HCT116 (cell line): ENCODE data around the gene MLC1. TPM values are rescaled to one million over a fixed set of nuclear protein-coding genes. Genes with fewer than 3 reads are reported as not detected.

Experiments used
- ATAC-seq: fragments of 200-7000 bp; cut with Tn5 transposase; 2 replicates; pipeline ENCODE4 v1.9.1; 2020; ENCODE audit warnings: mild to moderate bottlenecking, moderate library complexity
- BruUV-seq: library from RNA; stranded (reverse); fragments of 400-500 nt; replicated peaks from 2 replicates; lab custom pipeline; 2021; lab: Mats Ljungman, UMichigan
- CTCF ChIA-PET: fragments of 300-600 bp; sonication (Branson Sonifier 250); formaldehyde crosslinking; loops from one replicate; lab custom pipeline; 2021; ENCODE audit warnings: antibody characterized with exemption; lab: Charles Lee
- POLR2A ChIA-PET: fragments of 300-600, 350-600 bp; sonication (Branson Sonifier 250); formaldehyde crosslinking; loops from one replicate; lab custom pipeline; 2021; ENCODE audit warnings: antibody characterized with exemption; lab: Charles Lee
- RAD21 ChIA-PET, 2 experiments: fragments of 300-600 bp; sonication (Branson Sonifier 250); formaldehyde crosslinking; loops; one replicate each; lab custom pipeline; 2023; ENCODE audit warnings: low total read pairs in 2 of 2; ENCODE audit not compliant: uncharacterized antibody in 2 of 2, unreplicated experiment in 2 of 2, low non-redundant PET in 1 of 2; lab: Charles Lee
- DNase-seq: peaks from one replicate; pipeline ENCODE4 v3.0.0-alpha.2; 2010; ENCODE audit warnings: low read depth, low spot score
- H2AFZ ChIP-seq: fragments of 200-600 bp; shearing (Covaris generic), sonication (generic); 2 replicates; pipeline ENCODE4 v1.6.1; 2017; ENCODE audit warnings: low read depth, mixed run types, mixed read lengths, antibody characterized with exemption, low read length; ENCODE audit not compliant: poor library complexity, severe bottlenecking
- H3K27ac ChIP-seq: 2 replicates; pipeline ENCODE4 v1.5.1; 2012; ENCODE audit warnings: low read depth, low read length
- H3K27me3 ChIP-seq: fragments of 200-600 bp; sonication (generic); 2 replicates; pipeline ENCODE4 v1.6.1; 2016; ENCODE audit warnings: mixed run types, low read length, mixed read lengths; ENCODE audit not compliant: insufficient read depth
- H3K36me3 ChIP-seq, 2 experiments: fragments of 200-500 bp in 1 of 2; fragments of 200-600 bp in 1 of 2; sonication (Bioruptor generic) in 1 of 2; sonication (generic) in 1 of 2; 2 replicates each; pipeline versions ENCODE4 v1.5.1 to v1.6.1; 2014 to 2016; ENCODE audit warnings: low read length in 2 of 2, inconsistent platforms in 1 of 2, mixed read lengths in 1 of 2, mixed run types in 1 of 2; ENCODE audit not compliant: insufficient read depth in 2 of 2, control insufficient read depth in 1 of 2
- H3K4me1 ChIP-seq, 2 experiments: fragments of 200-600 bp in 1 of 2; sonication (generic) in 1 of 2; 2 replicates each; pipeline versions ENCODE4 v1.5.1 to v1.6.1; 2012 to 2017; ENCODE audit warnings: low read length in 2 of 2, inconsistent platforms in 1 of 2, mild to moderate bottlenecking in 1 of 2, mixed read lengths in 1 of 2, mixed run types in 1 of 2, moderate library complexity in 1 of 2; ENCODE audit not compliant: insufficient read depth in 2 of 2, control insufficient read depth in 1 of 2
- H3K4me2 ChIP-seq: fragments of 200-600 bp; sonication (generic); 2 replicates; pipeline ENCODE4 v1.6.1; 2017; ENCODE audit warnings: mixed run types, low read length, mixed read lengths
- H3K4me3 ChIP-seq, 2 experiments: fragments of 200-600 bp in 1 of 2; sonication (generic) in 1 of 2; replicated peaks in 1 of 2; 2 replicates each; pipeline ENCODE4 v1.5.1; 2011 to 2016; ENCODE audit warnings: low read length in 2 of 2, control low read depth in 1 of 2, low read depth in 1 of 2, mild to moderate bottlenecking in 1 of 2, mixed read lengths in 1 of 2, mixed run types in 1 of 2
- H3K79me2 ChIP-seq: fragments of 200-600 bp; sonication (generic); 2 replicates; pipeline ENCODE4 v1.6.1; 2017; ENCODE audit warnings: mild to moderate bottlenecking, mixed run types, low read length, moderate library complexity, mixed read lengths; ENCODE audit not compliant: insufficient read depth
- H3K9ac ChIP-seq: fragments of 200-600 bp; sonication (generic); 2 replicates; pipeline ENCODE4 v1.6.1; 2016; ENCODE audit warnings: low read length, mixed read lengths
- H3K9me2 ChIP-seq: fragments of 200-600 bp; sonication (generic), shearing (Covaris generic); 2 replicates; pipeline ENCODE4 v1.6.1; 2017; ENCODE audit warnings: mixed run types, mild to moderate bottlenecking, moderate library complexity; ENCODE audit not compliant: insufficient read depth
- H3K9me3 ChIP-seq, 2 experiments: fragments of 200-500 bp in 1 of 2; fragments of 200-600 bp in 1 of 2; sonication (Bioruptor generic) in 1 of 2; sonication (generic) in 1 of 2; 2 replicates each; pipeline ENCODE4 v1.6.1; 2014 to 2017; ENCODE audit warnings: low read length in 2 of 2, mixed read lengths in 2 of 2, inconsistent platforms in 1 of 2, low read depth in 1 of 2, mild to moderate bottlenecking in 1 of 2, mixed run types in 1 of 2, moderate library complexity in 1 of 2; ENCODE audit not compliant: control insufficient read depth in 1 of 2, insufficient read depth in 1 of 2
- H4K20me1 ChIP-seq: fragments of 200-600 bp; sonication (generic), shearing (Covaris generic); 2 replicates; pipeline ENCODE4 v1.6.1; 2017; ENCODE audit warnings: mixed run types, mild to moderate bottlenecking, moderate library complexity; ENCODE audit not compliant: insufficient read depth
- CBX3 ChIP-seq: IDR thresholded peaks from 2 replicates; pipeline ENCODE4 v1.6.1; 2012; ENCODE audit warnings: low read depth
- JUND ChIP-seq: IDR thresholded peaks from 2 replicates; pipeline ENCODE4 v1.6.1; 2012
- SRF ChIP-seq: IDR thresholded peaks from 2 replicates; pipeline ENCODE4 v1.6.1; 2012; ENCODE audit warnings: low read depth
- intact Hi-C: fragments of 100-400 bp; cut with micrococcal nuclease; formaldehyde crosslinking; loops from 2 replicates; pipeline ENCODE4 v1.10.0; 2022
- total RNA-seq: library from RNA; stranded (reverse); gene quantifications from one replicate; pipeline ENCODE4 v1.2.1, GENCODE V29; 2021; ENCODE audit not compliant: unreplicated experiment
- TF ChIP-seq, protein P1 (sequence below): IDR thresholded peaks from 2 replicates; pipeline ENCODE4 v1.6.1; 2012; ENCODE audit warnings: low read depth

The MLC1 gene
- total RNA-seq, 1 experiment from 2014 or later = not detected

GRCh38 chr22:50061141-50061823 is 23.9 kb downstream of the MLC1 start:
- Histone ChIP-seq H3K79me2 (no peaks in the 10 kb centered on the region), H3K4me3 (no peak overlapping the region), H3K9ac (no peak overlapping the region), H2AFZ (no peak overlapping the region), H4K20me1 (no peaks in the 10 kb centered on the region), H3K4me2 (no peak overlapping the region), H3K27ac (no peak overlapping the region), H3K27me3 (no peaks in the 10 kb centered on the region), H3K36me3 (no peaks in the 10 kb centered on the region), H3K9me2 (no peaks in the 10 kb centered on the region), H3K4me1 (no peaks in the 10 kb centered on the region), H3K9me3 (no peaks in the 10 kb centered on the region)
- ATAC-seq (no peak), DNase-seq (no peak)
- ChIA-PET RAD21 (no interaction called here), POLR2A (no interaction called here), CTCF (no interaction called here)
- no peak for TF ChIP-seq SRF
- no peak for TF ChIP-seq JUND
- intact Hi-C loops = no loop called here
- BruUV-seq = no TSS peak

DNA sequence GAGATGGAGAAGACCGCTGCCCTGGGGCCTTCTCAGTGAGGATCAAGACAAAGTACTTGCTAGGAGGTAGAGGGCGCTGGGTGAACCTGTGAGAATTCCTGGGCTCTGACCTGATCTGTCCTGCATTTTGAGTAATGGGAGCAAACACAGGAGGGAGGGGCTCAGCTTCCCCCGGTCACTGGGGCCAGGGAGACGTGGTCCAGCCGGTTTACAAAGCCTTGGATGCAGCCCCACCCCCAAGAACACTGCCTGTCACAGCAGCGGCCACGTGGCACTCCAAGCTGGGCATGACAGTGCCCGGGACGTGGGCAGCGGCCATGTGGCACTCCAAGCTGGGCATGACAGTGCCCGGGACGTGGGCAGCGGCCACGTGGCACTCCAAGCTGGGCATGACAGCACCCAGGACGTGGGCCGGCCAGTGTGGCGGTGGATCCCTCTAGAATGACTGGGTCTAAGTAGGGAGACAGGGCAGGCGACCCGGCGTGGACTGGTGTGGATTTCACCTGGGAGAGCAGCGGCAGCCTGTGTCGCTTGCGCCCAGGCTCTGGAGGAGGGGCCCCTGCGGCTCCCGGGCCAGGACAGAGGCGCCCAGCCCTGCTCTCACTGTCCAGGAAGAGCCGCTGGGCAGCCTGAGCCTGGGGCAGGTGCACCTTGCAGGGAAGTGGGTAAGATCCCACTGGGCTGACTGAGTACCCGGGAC is 24.6 kb downstream of the MLC1 start:
- Histone ChIP-seq H3K9ac (no peak overlapping the region), H3K9me3 (no peaks in the 10 kb centered on the region), H3K4me3 (no peak overlapping the region), H2AFZ (no peak overlapping the region), H3K27me3 (no peaks in the 10 kb centered on the region), H3K27ac (no peak overlapping the region), H3K4me2 (no peak overlapping the region), H3K9me2 (no peaks in the 10 kb centered on the region), H3K36me3 (no peaks in the 10 kb centered on the region)
- DNase-seq = no peak
- ChIA-PET RAD21 (no interaction called here), POLR2A (no interaction called here)
- BruUV-seq = no TSS peak
- TF ChIP-seq JUND (no peak), CBX3 (no peak)
- TF ChIP-seq, protein P1, sequence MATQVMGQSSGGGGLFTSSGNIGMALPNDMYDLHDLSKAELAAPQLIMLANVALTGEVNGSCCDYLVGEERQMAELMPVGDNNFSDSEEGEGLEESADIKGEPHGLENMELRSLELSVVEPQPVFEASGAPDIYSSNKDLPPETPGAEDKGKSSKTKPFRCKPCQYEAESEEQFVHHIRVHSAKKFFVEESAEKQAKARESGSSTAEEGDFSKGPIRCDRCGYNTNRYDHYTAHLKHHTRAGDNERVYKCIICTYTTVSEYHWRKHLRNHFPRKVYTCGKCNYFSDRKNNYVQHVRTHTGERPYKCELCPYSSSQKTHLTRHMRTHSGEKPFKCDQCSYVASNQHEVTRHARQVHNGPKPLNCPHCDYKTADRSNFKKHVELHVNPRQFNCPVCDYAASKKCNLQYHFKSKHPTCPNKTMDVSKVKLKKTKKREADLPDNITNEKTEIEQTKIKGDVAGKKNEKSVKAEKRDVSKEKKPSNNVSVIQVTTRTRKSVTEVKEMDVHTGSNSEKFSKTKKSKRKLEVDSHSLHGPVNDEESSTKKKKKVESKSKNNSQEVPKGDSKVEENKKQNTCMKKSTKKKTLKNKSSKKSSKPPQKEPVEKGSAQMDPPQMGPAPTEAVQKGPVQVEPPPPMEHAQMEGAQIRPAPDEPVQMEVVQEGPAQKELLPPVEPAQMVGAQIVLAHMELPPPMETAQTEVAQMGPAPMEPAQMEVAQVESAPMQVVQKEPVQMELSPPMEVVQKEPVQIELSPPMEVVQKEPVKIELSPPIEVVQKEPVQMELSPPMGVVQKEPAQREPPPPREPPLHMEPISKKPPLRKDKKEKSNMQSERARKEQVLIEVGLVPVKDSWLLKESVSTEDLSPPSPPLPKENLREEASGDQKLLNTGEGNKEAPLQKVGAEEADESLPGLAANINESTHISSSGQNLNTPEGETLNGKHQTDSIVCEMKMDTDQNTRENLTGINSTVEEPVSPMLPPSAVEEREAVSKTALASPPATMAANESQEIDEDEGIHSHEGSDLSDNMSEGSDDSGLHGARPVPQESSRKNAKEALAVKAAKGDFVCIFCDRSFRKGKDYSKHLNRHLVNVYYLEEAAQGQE = no peak
- TF ChIP-seq, all 23 proteins: peak for 0
- no peaks in the 10 kb centered on the region for H4K20me1 ChIP-seq
- H3K4me1 ChIP-seq = no peaks in the 10 kb centered on the region
- intact Hi-C loops = no loop called here
- no peaks in the 10 kb centered on the region for H3K79me2 ChIP-seq
- CTCF ChIA-PET = no interaction called here
- no peak for ATAC-seq
